HG03045 (cell line): ENCODE results near the gene MAP3K19.

Experiments
- ATAC-seq: cut with Tn5 transposase; IDR thresholded peaks from one replicate; pipeline ENCODE4 v1.9.1; 2021; ENCODE audit warnings: mild to moderate bottlenecking, moderate library complexity; ENCODE audit not compliant: unreplicated experiment

MAP3K19 gene

DNA sequence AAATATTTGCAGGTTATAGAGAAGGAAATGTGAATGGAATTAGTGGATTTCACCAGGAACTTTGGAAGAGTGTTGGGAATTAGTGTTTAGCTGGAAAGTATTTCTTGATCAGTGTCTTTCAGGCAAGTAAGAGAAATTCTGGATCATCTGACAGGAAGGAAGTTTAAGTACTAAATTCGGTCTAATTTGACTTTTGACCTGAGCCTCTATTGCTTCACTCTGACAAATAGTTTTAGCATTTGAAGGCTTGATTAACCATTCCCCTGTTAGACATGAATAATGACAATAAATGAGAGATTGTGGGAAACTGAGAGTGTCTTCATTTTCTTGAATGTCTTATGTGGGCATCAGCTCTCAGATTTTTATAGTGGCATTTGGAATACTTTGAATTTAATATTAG is 112.6 kb downstream of the MAP3K19 start:
- no peak for ATAC-seq

DNA sequence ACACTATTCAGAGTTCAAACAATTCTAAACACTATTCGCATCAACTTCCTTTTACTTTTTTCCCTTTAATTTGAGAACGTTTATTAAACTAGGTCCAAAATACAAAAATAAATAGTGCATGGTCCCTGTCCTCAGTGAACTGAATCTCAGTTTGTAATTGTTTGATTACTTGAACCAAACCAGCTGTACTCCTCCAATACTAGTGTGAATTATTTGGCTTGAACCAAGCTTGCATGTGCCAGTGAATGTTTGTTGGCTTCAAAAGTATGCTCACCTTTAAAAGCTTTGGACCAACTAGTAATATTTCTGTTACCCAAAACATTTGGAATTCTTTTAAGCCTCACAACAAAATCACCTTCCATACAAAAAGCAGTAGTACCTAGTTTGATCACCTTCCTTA is 113.1 kb downstream of the MAP3K19 start:
- ATAC-seq, result no peak

DNA sequence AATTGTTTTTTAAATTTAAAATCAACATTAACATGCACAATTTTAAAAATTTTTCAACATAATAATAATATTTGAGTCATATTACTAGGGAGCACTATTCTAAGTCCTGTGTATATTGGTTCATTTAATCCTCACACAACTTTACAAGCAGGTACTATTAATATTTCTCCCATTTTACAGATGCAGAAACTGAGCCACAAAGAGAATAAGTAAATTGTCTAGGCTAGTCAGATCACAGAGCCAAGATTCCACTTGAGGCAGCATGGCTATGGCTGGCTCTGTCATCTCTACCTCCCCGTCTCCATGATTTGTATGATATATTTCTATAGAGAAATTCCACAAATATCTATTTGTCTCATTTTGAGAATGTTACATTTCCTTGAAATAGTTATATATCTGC is 113.5 kb downstream of the MAP3K19 start:
- ATAC-seq, result no peak

DNA sequence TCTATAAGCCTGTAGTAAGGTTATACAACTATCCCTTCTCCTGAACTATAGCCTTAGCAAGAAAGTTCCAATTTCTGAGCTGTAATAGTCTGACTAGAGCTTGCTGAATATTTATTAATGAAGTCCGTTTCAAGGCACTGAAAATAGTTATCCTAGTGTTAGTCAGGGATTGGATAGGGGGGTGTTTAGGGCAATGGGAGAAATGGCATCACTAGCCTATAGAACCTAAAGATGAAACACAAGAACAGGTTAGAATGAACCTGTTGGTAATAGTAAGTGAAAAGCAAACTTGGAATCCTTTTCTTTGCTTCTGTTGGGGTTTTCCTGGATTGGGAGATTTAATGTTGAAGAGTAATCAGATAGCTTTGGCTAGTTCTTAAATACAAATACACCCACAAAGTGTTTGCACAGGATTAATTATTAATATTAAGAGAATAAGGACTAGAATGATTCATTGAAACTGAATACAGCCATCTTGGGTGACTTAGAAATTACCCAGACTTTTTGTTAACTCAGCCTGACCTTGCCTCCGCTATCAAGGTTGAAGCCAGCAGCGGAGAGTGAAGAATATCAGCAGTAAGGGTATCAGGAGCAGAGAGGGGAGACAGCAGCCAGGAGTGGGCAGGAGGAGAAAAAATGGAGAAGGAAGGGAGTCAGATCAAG is 114.3 kb downstream of the MAP3K19 start:
- no peak for ATAC-seq

DNA sequence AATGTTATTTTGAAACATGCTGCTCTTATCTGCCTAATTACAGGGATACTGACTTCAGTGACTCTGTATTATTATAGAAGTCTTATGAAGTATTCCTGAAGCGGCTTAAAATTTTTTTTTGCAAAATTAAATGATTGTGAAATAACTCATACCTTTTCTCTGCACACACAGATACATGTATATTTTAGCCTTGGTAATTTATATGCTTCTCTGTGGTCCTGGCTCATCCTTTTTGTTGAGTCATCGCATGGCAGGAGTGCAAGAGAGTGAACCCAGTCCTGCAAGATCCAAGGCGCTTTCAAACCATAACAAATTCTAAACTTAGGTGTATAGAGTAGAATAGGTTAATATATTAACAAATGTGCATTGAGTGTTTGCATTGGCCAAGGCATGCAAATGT is 120.1 kb downstream of the MAP3K19 start:
- no peak for ATAC-seq

DNA sequence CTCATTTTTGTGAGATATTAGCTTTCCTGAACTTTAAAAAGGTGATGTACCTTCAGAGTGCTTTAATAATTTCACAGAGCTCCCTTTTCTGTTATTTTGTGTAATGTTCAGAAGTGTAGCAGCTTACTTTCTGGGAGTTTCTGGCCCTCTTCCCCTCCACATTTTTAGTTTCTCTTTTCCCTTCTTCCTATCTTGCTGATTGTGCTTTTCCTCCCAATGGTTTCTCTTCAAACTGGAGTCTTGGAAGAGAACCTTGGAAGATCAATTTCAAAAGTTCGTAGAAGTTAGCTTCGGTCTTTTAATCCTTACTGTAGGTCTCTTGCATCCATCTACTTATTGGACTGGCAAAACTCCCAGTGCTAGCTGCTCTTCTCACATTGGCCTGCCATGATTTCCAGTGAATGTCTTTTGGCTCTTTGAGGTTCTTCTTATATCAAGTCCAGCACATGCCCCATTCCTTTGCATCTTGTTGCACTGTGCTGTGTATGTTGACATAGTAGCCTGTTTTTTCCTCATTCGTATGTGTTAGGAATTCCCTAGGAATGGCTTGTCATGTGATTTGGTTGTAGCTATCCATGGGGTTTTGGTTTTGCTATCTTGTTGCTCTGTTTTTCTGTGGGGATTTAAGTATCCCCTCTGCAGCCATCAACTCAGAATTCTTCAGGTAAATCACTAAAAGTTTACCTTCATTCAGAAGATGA is 120.9 kb downstream of the MAP3K19 start:
- ATAC-seq, result no peak

DNA sequence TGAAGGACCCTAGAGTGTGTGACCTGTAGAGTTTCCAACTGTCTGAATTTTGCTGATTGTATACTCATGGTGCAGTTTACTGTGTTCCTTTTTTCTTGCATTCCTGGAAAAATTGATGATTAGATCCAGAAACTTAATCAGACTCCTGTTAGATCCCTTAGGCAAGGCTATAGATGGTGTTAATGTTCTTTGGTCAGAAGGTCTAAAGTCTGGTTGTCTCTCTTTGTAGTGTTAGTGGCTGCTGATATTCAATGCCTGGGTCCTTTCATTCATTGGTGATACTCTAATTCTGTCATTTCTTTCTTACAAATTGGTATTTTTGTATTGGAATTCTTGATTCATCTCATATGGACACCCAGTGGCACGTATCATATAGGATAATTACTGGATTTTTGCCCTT is 122.3 kb downstream of the MAP3K19 start:
- no peak for ATAC-seq

DNA sequence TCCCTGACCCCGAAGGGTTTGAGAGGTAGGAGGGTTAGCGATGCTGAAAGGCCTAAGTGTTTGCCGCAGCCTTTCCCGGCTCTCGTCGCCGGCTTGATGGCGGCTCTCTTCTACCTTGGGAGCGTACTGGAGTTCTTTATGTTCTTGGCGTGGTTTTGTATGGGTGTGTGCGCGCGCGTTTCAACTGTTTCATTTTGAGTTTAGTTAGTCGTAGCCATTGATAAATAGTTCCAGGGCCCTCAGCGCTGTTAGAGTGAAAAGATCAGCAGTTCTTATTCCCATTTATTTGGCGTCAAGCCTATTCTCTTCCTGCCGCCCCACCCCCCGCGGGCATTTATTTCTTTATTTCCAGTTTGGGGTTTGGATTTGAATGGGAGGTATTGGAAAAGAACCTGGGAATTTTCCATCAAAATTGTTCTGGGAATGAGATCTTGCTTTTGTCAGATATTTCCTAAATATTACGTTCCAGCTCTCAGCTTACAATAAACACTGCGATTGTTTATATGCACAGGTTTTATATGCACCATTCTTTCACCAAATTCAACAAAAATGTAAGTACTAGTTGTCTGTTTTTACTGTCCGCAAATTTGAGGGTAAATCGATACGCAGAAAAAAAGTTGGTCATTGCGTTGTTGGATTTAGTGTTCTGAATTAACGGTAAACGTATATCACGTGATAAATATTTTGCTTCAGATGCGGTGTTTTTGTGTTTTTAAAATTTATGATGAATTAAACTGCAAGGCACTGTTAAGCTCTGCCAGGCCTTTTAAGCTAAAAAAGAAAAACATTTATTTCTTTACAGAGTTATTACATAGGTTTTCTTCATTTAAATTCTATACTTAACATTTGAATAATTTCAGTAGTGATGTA is 127.7 kb downstream of the MAP3K19 start:
- ATAC-seq, result peak; percentile 1

DNA sequence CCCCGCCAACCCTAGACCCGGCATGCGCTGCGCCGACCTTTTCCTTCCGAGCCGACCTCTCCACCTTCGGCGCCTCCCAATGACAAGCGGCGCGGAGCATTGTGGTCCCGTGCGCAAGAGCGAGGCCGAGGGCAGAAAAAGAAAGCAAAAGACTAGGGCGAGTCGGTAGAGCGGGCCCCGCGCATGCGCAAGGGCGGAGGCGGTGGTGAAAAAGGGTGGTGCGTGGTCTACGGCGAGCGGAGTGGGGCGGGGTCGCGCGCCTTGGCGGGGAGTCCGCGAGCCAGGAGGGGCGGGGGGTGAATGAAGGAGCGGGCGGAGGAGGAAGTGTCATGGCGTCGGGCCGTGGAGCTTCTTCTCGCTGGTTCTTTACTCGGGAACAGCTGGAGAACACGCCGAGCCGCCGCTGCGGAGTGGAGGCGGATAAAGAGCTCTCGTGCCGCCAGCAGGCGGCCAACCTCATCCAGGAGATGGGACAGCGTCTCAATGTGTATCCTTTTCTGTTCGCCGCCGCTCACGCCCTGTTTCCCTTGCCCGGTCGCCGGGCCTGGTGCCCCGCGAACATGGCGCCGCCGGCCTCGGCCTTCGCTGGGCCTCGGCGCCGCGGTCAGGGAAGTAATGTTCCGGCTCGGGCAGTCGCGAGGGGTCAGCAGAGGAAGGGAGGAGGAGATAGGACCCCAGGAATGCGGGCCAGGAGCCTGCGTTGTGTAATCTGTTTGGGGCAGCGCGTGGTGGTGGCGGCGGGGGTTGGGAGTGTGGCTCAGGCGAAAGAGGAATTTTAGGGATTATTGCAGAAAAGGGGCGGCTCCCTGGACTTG is 128.5 kb downstream of the MAP3K19 start, which contains the start of gene CCNT2:
TSS of gene CCNT2 (plus strand) at position 297 of the 815 bp plus-strand sequence. CDS start at position 330, 33 bp downstream.
- peak; percentile 87 for ATAC-seq

DNA sequence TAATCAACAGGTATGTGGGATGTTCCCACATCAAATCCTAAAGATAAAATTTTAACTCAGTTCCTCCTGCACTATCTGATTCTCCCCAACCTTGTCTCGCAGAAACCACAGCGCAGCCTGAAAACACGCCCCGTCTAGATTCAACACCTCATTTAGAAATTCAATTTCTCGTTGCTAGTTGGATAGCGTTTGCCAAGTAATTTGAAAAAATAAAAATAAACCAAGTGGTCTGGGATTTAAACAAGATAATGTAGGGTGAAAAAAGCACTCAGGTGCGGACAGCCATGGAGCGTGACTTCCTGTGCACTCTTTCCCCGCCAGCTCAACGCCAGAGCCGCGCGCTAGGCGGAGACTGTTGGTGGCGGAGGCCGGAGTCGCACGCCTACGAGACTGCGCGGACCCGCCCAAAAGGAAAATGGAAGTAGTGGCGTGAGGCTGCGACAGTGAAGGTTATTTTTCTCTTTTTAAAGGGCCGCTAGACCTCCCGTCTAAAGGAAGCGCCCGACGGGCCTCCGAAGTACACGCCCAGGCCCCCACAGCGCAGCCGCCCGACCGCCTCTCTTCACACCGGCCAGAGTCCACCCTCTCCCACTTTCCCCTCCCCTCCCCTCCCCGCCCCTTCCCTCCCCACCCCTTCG is 129.2 kb downstream of the MAP3K19 start:
- peak; percentile 78 for ATAC-seq

DNA sequence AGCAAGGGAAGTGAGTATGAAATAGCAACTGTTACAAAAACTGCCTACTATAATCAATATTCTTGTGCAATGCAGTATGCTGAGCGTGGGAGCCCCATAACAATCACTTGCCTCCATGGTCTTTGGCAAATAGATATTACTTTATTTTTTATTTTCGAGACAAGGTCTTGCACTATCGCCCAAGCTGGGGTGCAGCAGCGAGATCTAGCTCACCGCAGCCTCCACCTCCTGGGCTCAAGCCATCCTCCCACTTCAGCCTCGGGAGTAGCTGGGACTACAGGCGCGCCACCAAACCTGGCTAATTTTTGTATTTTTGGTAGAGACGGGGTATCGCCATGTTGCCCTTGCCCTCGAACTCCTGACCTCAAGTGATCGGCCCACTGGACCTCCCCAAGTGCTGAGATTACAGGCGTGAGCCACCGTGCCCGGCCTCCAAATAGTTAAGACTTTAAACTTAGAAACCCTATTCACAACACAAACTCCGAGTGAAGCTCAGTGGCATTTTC is 129.8 kb downstream of the MAP3K19 start:
- no peak for ATAC-seq
